Spinal cord (tissue), 10 donors: Measurements from ENCODE around the gene REELD1. TPM values are rescaled to one million over a fixed set of nuclear protein-coding genes. Genes with fewer than 3 reads are reported as not detected.

Experiments
- DNase-seq, 6 donors: peaks; one replicate each; pipeline versions ENCODE4 v3.0.0 to v3.0.0-alpha.2; 2013 to 2015; ENCODE audit warnings: low spot score in 6 of 6, low read depth in 4 of 6
- H3K27ac ChIP-seq: one replicate; pipeline ENCODE4 v1.5.1; 2013; ENCODE audit warnings: low read depth, low read length, control low read depth
- H3K27me3 ChIP-seq: one replicate; pipeline ENCODE4 v1.6.1; 2013; ENCODE audit warnings: low read length; ENCODE audit not compliant: control insufficient read depth, insufficient read depth
- H3K36me3 ChIP-seq: one replicate; pipeline ENCODE4 v1.6.1; 2013; ENCODE audit warnings: low read length; ENCODE audit not compliant: control insufficient read depth, insufficient read depth
- H3K4me1 ChIP-seq: one replicate; pipeline ENCODE4 v1.6.1; 2013; ENCODE audit warnings: low read length; ENCODE audit not compliant: control insufficient read depth, insufficient read depth
- H3K4me3 ChIP-seq: one replicate; pipeline ENCODE4 v1.5.1; 2013; ENCODE audit warnings: low read depth, low read length, control low read depth
- H3K9me3 ChIP-seq: one replicate; pipeline ENCODE4 v1.6.1; 2013; ENCODE audit warnings: low read length; ENCODE audit not compliant: control insufficient read depth, insufficient read depth
- WGBS: methylation state at CpG from one replicate; pipeline ENCODE4 v1.1.5; 2013; ENCODE audit warnings: missing lambda C conversion rate; ENCODE audit not compliant: insufficient coverage; 5-methylcytosine and 5-hydroxymethylcytosine counted together
- long read RNA-seq, 4 donors: transcript quantifications; one replicate each; lab custom pipeline, GENCODE V29; 2026
- polyA plus RNA-seq, 2 donors: library from polyadenylated mRNA; unstranded; fragments of 120-200 nt; gene quantifications; one replicate each; pipeline ENCODE4 v1.2.1, GENCODE V29; 2013; ENCODE audit not compliant: insufficient read length in 2 of 2
- total RNA-seq, 2 donors: library from RNA; depleted of rRNA in 1 of 2; stranded (reverse); fragments of 120-200 nt in 1 of 2; fragments of >200 nt in 1 of 2; gene quantifications; one replicate each; pipeline versions ENCODE4 v1.2.3 to v1.2.4, GENCODE V29; 2013 to 2014
- donor health status: healthy.

Gene REELD1
- total RNA-seq, result under 1 TPM; 0.11 to 0.30 TPM
- under 1 TPM; 0.16 to 0.27 TPM for polyA plus RNA-seq
- long read RNA-seq, donor 1, result 0 reads
- long read RNA-seq, donor 2, result 0 reads
- long read RNA-seq, donor 3, result 0 reads
- long read RNA-seq, donor 4, result 0 reads

DNA sequence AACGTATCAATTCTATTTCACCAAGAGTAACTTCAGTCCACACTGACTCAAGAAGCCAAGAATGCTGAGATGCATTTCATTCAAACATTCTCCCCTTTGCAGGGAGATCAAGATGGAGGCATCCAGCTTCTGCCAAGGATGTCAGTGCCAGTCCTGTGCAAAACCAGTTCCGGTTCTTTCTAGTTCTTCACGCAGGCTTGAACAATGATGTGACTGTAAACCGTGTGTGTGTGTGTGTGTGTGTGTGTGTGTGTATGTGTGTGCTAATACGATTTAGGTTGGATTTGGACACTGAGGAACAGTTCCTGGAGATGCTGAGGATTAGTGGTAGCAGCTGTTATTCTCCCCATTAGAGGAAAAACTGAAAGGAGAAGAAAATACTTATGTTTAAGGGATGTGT is at the start of gene REELD1:
Gene REELD1 (plus strand): TSS at position 301 of the 400 bp plus-strand sequence. CDS start 2,415 bp downstream, outside the sequence.
- Histone ChIP-seq H3K9me3 (no peaks in the 10 kb centered on the region), H3K27me3 (no peaks in the 10 kb centered on the region), H3K27ac (no peak within 1 kb of the TSS), H3K4me1 (no peaks in the 10 kb centered on the region), H3K36me3 (no peaks in the 10 kb centered on the region), H3K4me3 (no peak within 1 kb of the TSS)
- no peak for DNase-seq
- WGBS, result 79% methylated on average over 5 of the region's 5 CpGs

- Histone ChIP-seq H3K4me1 (no peaks in the 10 kb centered on the region), H3K9me3 (peaks cover 2% of the 10 kb centered on the region)
- no CpG with 5 or more reads among the region's 1 CpG for WGBS
Measured at GRCh38 chr4:146165221-146165620, 49.1 kb upstream of the REELD1 start.

DNA sequence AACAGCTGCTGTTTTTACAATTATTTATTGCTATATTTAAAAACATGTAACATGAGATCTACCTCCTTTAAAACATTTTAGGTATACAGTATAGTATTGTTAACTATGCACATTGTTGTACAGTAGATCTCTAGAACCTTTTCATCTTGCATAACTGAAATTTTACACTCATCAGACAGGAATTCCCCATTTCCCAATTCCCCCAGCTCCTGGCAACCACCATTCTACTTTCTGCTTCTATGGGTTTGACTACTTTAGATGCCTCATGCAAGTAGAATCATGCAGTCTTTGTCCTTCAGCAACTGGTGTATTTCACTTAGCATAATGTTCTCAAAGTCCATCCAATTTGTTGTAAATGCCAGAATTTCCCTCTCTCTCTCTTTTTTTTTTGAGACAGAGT is 48.5 kb upstream of the REELD1 start:
- Histone ChIP-seq H3K36me3 (no peaks in the 10 kb centered on the region), H3K9me3 (peaks cover 2% of the 10 kb centered on the region), H3K4me3 (no peak overlapping the region), H3K27ac (no peak overlapping the region), H3K4me1 (no peaks in the 10 kb centered on the region), H3K27me3 (no peaks in the 10 kb centered on the region)
- no peak for DNase-seq

More at GRCh38 chr4:146165221-146165620, 49.1 kb upstream of the REELD1 start:
- Histone ChIP-seq H3K27ac (no peak overlapping the region), H3K36me3 (no peaks in the 10 kb centered on the region), H3K4me3 (no peak overlapping the region), H3K27me3 (no peaks in the 10 kb centered on the region)
- no peak for DNase-seq

GRCh38 chr4:146170149-146170548 is 44.2 kb upstream of the REELD1 start:
- Histone ChIP-seq H3K4me1 (no peaks in the 10 kb centered on the region), H3K4me3 (no peak overlapping the region), H3K27me3 (no peaks in the 10 kb centered on the region), H3K27ac (no peak overlapping the region), H3K36me3 (no peaks in the 10 kb centered on the region), H3K9me3 (no peaks in the 10 kb centered on the region)
- no peak for DNase-seq
- 100% methylated on average over 1 of the region's 3 CpGs for WGBS

- peaks cover 4% of the 10 kb centered on the region for H3K4me1 ChIP-seq
- under 1% methylated on average over 72 of the region's 75 CpGs for WGBS
- DNase-seq, result peak; percentile 83 to 97 (median 88)
Measured at GRCh38 chr4:146175541-146176453, 38.5 kb upstream of the REELD1 start, which contains the start of gene LSM6. LSM6 (plus strand) TSS chr4:146175718; CDS start chr4:146182922, 7,204 bp downstream.

GRCh38 chr4:146176891-146177290 is 37.4 kb upstream of the REELD1 start:
- no peaks in the 10 kb centered on the region for H3K27me3 ChIP-seq
- H3K4me3 ChIP-seq, result peak overlapping the region; percentile 86
- peaks cover 4% of the 10 kb centered on the region for H3K4me1 ChIP-seq
- no peak overlapping the region for H3K27ac ChIP-seq
- no peaks in the 10 kb centered on the region for H3K9me3 ChIP-seq
- H3K36me3 ChIP-seq, result no peaks in the 10 kb centered on the region
- DNase-seq, result no peak
- 63% methylated on average over 2 of the region's 2 CpGs for WGBS

More at GRCh38 chr4:146175541-146176453, 38.5 kb upstream of the REELD1 start, which contains the start of gene LSM6:
- H3K4me3 ChIP-seq, result peak within 1 kb of the TSS; percentile 86
- H3K9me3 ChIP-seq, result no peaks in the 10 kb centered on the region
- H3K27me3 ChIP-seq, result no peaks in the 10 kb centered on the region
- H3K27ac ChIP-seq, result peak within 1 kb of the TSS; percentile 79
- no peaks in the 10 kb centered on the region for H3K36me3 ChIP-seq

DNA sequence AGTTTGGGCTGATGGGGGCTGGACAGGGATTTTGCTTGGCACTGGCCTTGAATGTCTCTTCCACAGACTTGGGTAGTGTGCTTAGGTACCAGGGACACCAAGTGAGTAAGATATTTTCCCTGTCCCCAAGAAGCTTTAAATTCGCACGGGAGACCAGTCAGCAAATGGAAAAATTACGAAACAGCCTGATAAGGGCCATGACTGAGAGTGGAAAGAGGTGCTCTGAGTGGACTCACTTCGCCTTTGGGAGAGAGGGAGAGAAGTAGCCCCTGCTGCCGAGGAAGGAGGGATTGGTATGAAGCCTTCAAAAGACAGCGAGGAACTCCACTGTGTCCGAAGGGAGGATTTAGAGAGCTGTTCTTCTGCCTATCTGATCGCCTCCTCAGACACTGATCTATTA is 36.2 kb upstream of the REELD1 start:
- Histone ChIP-seq H3K36me3 (no peaks in the 10 kb centered on the region), H3K4me3 (no peak overlapping the region), H3K27me3 (no peaks in the 10 kb centered on the region), H3K4me1 (peaks cover 4% of the 10 kb centered on the region), H3K9me3 (no peaks in the 10 kb centered on the region), H3K27ac (no peak overlapping the region)
- WGBS, result 84% methylated on average over 4 of the region's 8 CpGs
- DNase-seq, result no peak

DNA sequence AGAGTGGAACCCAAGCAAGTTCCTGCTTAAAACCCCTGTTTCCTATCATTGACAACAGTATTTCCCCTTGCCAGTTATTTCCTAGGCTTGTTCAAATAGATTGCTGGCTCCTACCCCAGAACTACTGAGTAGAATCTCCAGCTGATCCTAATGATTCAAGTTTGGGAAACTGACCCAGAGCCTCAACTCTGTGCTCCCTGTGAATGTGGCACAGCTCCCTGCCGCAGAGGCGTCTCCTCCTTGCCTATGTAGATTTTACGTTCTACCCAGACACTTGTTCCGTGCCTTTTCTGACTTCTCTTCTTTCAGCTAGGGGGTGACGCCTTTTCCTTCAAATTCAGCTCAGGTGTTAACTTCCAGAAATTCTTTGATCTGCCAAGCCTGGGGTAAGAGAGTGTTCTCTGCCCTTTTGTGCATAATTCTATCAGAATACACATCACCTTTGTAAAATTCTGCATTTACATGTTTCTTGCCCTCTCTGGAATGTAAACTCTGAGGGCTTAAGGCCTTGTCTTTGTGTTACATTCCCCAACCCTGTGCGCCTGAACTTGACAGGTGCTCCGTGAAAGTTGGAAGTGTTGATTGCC is 34.5 kb upstream of the REELD1 start:
- no peak overlapping the region for H3K4me3 ChIP-seq
- peaks cover 5% of the 10 kb centered on the region for H3K36me3 ChIP-seq
- no peaks in the 10 kb centered on the region for H3K9me3 ChIP-seq

GRCh38 chr4:146182443-146182842 is 31.9 kb upstream of the REELD1 start:
- no peak overlapping the region for H3K4me3 ChIP-seq
- no peak for DNase-seq
- H3K36me3 ChIP-seq, result peaks cover 5% of the 10 kb centered on the region
- no CpG with 5 or more reads among the region's 3 CpGs for WGBS
- no peaks in the 10 kb centered on the region for H3K9me3 ChIP-seq
- no peaks in the 10 kb centered on the region for H3K27me3 ChIP-seq
- peaks cover 6% of the 10 kb centered on the region for H3K4me1 ChIP-seq
- H3K27ac ChIP-seq, result no peak overlapping the region

More for the DNA sequence above, 34.5 kb upstream of the REELD1 start:
- Histone ChIP-seq H3K27me3 (no peaks in the 10 kb centered on the region), H3K27ac (peak overlapping the region; percentile 35), H3K4me1 (peaks cover 4% of the 10 kb centered on the region)
- peak in 1 of 6 donors; percentile 50 for DNase-seq
- 35% methylated on average over 5 of the region's 7 CpGs for WGBS
